WTC11 (cell line): ENCODE results near the gene UCP3. TPM values are rescaled to one million over a fixed set of nuclear protein-coding genes. Genes with fewer than 3 reads are reported as not detected.

ENCODE experiments used
- ATAC-seq: fragments of 200-7000 bp; cut with Tn5 transposase; 2 replicates; pipeline ENCODE4 v1.10.0; 2021; ENCODE audit warnings: mild to moderate bottlenecking, moderate library complexity
- CTCF ChIA-PET: fragments of 300-600 bp; sonication (Branson Sonifier 250); formaldehyde crosslinking; loops from one replicate; lab custom pipeline; 2021; ENCODE audit warnings: antibody characterized with exemption; lab: Charles Lee
- POLR2A ChIA-PET: fragments of 350-600 bp; sonication (Branson Sonifier 250); formaldehyde crosslinking; loops from one replicate; lab custom pipeline; 2021; ENCODE audit warnings: antibody characterized with exemption; lab: Charles Lee
- DNase-seq: peaks from one replicate; pipeline ENCODE4 v3.0.0; 2021; ENCODE audit warnings: low spot score
- H3K27ac Mint-ChIP-seq: 2 replicates; pipeline ENCODE4 v1.8.0; 2021; ENCODE audit warnings: mixed read lengths
- H3K27me3 Mint-ChIP-seq: 2 replicates; pipeline ENCODE4 v1.8.0; 2021; ENCODE audit warnings: low read depth, mild to moderate bottlenecking, moderate library complexity, mixed read lengths
- H3K36me3 Mint-ChIP-seq: 2 replicates; pipeline ENCODE4 v1.8.0; 2021; ENCODE audit warnings: mixed read lengths
- H3K4me1 Mint-ChIP-seq: 2 replicates; pipeline ENCODE4 v1.8.0; 2022; ENCODE audit warnings: mixed read lengths
- H3K4me3 Mint-ChIP-seq: 2 replicates; pipeline ENCODE4 v1.8.0; 2021; ENCODE audit warnings: mild to moderate bottlenecking, moderate library complexity, mixed read lengths
- H3K9me3 Mint-ChIP-seq: 2 replicates; pipeline ENCODE4 v1.8.0; 2021; ENCODE audit warnings: mixed read lengths
- ARID4B ChIP-seq: sonication (generic); formaldehyde crosslinking; IDR thresholded peaks from 2 replicates; pipeline ENCODE4 v1.8.0; 2023; ENCODE audit warnings: missing genetic modification reagents, mild to moderate bottlenecking, borderline replicate concordance
- E2F1 ChIP-seq: sonication (generic); formaldehyde crosslinking; IDR thresholded peaks from 2 replicates; pipeline ENCODE4 v1.8.0; 2022; ENCODE audit warnings: mild to moderate bottlenecking, missing genetic modification reagents
- FOXP4 ChIP-seq: sonication (generic); formaldehyde crosslinking; IDR thresholded peaks from 2 replicates; pipeline ENCODE4 v1.8.0; 2022; ENCODE audit warnings: mild to moderate bottlenecking, missing genetic modification reagents
- GABPB1 ChIP-seq: sonication (generic); formaldehyde crosslinking; IDR thresholded peaks from 2 replicates; pipeline ENCODE4 v1.8.1; 2023; ENCODE audit warnings: mild to moderate bottlenecking, missing genetic modification reagents
- HMGXB4 ChIP-seq: sonication (generic); formaldehyde crosslinking; IDR thresholded peaks from 2 replicates; pipeline ENCODE4 v1.8.1; 2023; ENCODE audit warnings: mild to moderate bottlenecking, moderate library complexity, missing genetic modification reagents
- IRF2 ChIP-seq: sonication (generic); formaldehyde crosslinking; IDR thresholded peaks from 2 replicates; pipeline ENCODE4 v1.8.0; 2022; ENCODE audit warnings: low read depth, missing genetic modification reagents, borderline replicate concordance
- MAX ChIP-seq: sonication (generic); formaldehyde crosslinking; IDR thresholded peaks from 2 replicates; pipeline ENCODE4 v1.8.0; 2022; ENCODE audit warnings: mild to moderate bottlenecking, missing genetic modification reagents
- NFE2L1 ChIP-seq: sonication (generic); formaldehyde crosslinking; IDR thresholded peaks from 2 replicates; pipeline ENCODE4 v1.8.1; 2023; ENCODE audit warnings: missing genetic modification reagents
- SMAD4 ChIP-seq: sonication (generic); formaldehyde crosslinking; IDR thresholded peaks from 2 replicates; pipeline ENCODE4 v1.8.0; 2022; ENCODE audit warnings: mild to moderate bottlenecking, missing genetic modification reagents
- SOX15 ChIP-seq: fragments of 250-450 bp; sonication (Bioruptor Pico); IDR thresholded peaks from 2 replicates; pipeline ENCODE4 v1.9.0; 2021; ENCODE audit warnings: mild to moderate bottlenecking
- TCF7 ChIP-seq: sonication (generic); formaldehyde crosslinking; IDR thresholded peaks from 2 replicates; pipeline ENCODE4 v1.8.0; 2022; ENCODE audit warnings: mild to moderate bottlenecking, low read depth, missing genetic modification reagents, moderate library complexity
- TP53 ChIP-seq: sonication (generic); formaldehyde crosslinking; IDR thresholded peaks from 2 replicates; pipeline ENCODE4 v1.8.1; 2023; ENCODE audit warnings: mild to moderate bottlenecking, missing genetic modification reagents
- ZNF281 ChIP-seq: sonication (generic); formaldehyde crosslinking; IDR thresholded peaks from 2 replicates; pipeline ENCODE4 v1.8.0; 2023; ENCODE audit warnings: mild to moderate bottlenecking, missing genetic modification reagents
- ZNF425 ChIP-seq: fragments of 250-450 bp; sonication (Bioruptor Pico); conservative IDR thresholded peaks from 2 replicates; pipeline ENCODE4 v1.9.0; 2021; ENCODE audit warnings: mild to moderate bottlenecking
- ZNF532 ChIP-seq: fragments of 250-450 bp; sonication (Bioruptor Pico); IDR thresholded peaks from 2 replicates; pipeline ENCODE4 v1.9.0; 2021; ENCODE audit warnings: mild to moderate bottlenecking, borderline replicate concordance
- total RNA-seq: library from RNA; stranded (reverse); gene quantifications from 3 replicates; pipeline ENCODE4 v1.2.3, GENCODE V29; 2021

UCP3 gene
- total RNA-seq, 1 experiment from 2014 or later: 0.55 TPM

GRCh38 chr11:74048993-74049392 lies 40.1 kb upstream of the UCP3 start (continued):
- no peak for TF ChIP-seq ARID4B (CRISPR knock-in tag)

GRCh38 chr11:74044538-74044937 lies 35.7 kb upstream of the UCP3 start:
- Mint-ChIP-seq H3K9me3 (no peaks in the 10 kb centered on the region), H3K27ac (no peak overlapping the region), H3K27me3 (no peaks in the 10 kb centered on the region), H3K4me3 (no peak overlapping the region), H3K36me3 (peaks cover 10% of the 10 kb centered on the region; the same call in 1 of the 2 replicates), H3K4me1 (peaks cover 8% of the 10 kb centered on the region)
- DNase-seq: no peak
- ChIA-PET POLR2A (no interaction called here), CTCF (interaction anchor here (0.6 to 0.7 kb wide), 2 partner anchors 259 to 1161 kb away, joined by 3 read pairs; no protein-coding TSS in a partner anchor)
- no peak for ATAC-seq
- TF ChIP-seq ZNF281 (CRISPR knock-in tag) (no peak), ZNF425 (CRISPR knock-in tag) (no peak), SOX15 (no peak), GABPB1 (CRISPR knock-in tag) (no peak), E2F1 (CRISPR knock-in tag) (no peak), SMAD4 (CRISPR knock-in tag) (no peak), HMGXB4 (CRISPR knock-in tag) (no peak), ZNF532 (CRISPR knock-in tag) (no peak), TP53 (CRISPR knock-in tag) (no peak), IRF2 (CRISPR knock-in tag) (no peak), NFE2L1 (CRISPR knock-in tag) (no peak), TCF7 (CRISPR knock-in tag) (no peak), FOXP4 (no peak), MAX (CRISPR knock-in tag) (no peak)
